GM19395 (cell line): Measurements from ENCODE around the gene PSMD8.
"Not testable (repeated sequence)": the region's sequence is repeated elsewhere in the genome, so short reads cannot be mapped to it uniquely, and the experiment has no call there.

Experiments used
- ATAC-seq: cut with Tn5 transposase; IDR thresholded peaks from one replicate; pipeline ENCODE4 v1.9.1; 2021; ENCODE audit warnings: mild to moderate bottlenecking, moderate library complexity; ENCODE audit not compliant: unreplicated experiment

The PSMD8 gene

GRCh38 chr19:38361633-38362075 lies 12.7 kb upstream of the PSMD8 start:
- ATAC-seq = no peak

GRCh38 chr19:38362076-38362945 lies 12.1 kb upstream of the PSMD8 start:
- no peak for ATAC-seq

- ATAC-seq = not testable (repeated sequence)
These were observed 11.3 kb upstream of the PSMD8 start for GRCh38 chr19:38362946-38363688.

GRCh38 chr19:38367041-38367440 lies 7.3 kb upstream of the PSMD8 start:
- ATAC-seq = no peak

GRCh38 chr19:38369584-38369983 lies 4.8 kb upstream of the PSMD8 start:
- ATAC-seq = no peak

GRCh38 chr19:38370299-38370698 lies 4.1 kb upstream of the PSMD8 start:
- no peak for ATAC-seq

GRCh38 chr19:38371081-38371480 lies 3.3 kb upstream of the PSMD8 start:
- ATAC-seq = no peak

- ATAC-seq = no peak
These were observed 452 bp upstream of the PSMD8 start for GRCh38 chr19:38373907-38374331.

GRCh38 chr19:38375098-38375493 lies 725 bp downstream of the PSMD8 start:
- peak; percentile 9 for ATAC-seq

GRCh38 chr19:38375748-38376147 lies 1.4 kb downstream of the PSMD8 start:
- ATAC-seq = no peak

GRCh38 chr19:38376576-38376975 lies 2.2 kb downstream of the PSMD8 start:
- no peak for ATAC-seq

- no peak for ATAC-seq
These were observed 2.7 kb downstream of the PSMD8 start for GRCh38 chr19:38377052-38377451.

- no peak for ATAC-seq
These were observed 4.5 kb downstream of the PSMD8 start for GRCh38 chr19:38378866-38379265.

GRCh38 chr19:38381138-38381537 lies 6.8 kb downstream of the PSMD8 start:
- ATAC-seq = no peak

GRCh38 chr19:38383184-38383583 lies 8.8 kb downstream of the PSMD8 start:
- no peak for ATAC-seq

- no peak for ATAC-seq
These were observed 9.4 kb downstream of the PSMD8 start for GRCh38 chr19:38383743-38384142.

GRCh38 chr19:38384209-38385027 lies 10.0 kb downstream of the PSMD8 start:
- no peak for ATAC-seq

- ATAC-seq = no peak
These were observed 10.9 kb downstream of the PSMD8 start for GRCh38 chr19:38385057-38385803.

GRCh38 chr19:38385804-38386257 lies 11.5 kb downstream of the PSMD8 start:
- no peak for ATAC-seq

GRCh38 chr19:38386300-38386970 lies 12.1 kb downstream of the PSMD8 start:
- ATAC-seq = no peak
